HG03575 (cell line): ENCODE measurements around the gene COX5B.
"Not testable (repeated sequence)": the region's sequence is repeated elsewhere in the genome, so short reads cannot be mapped to it uniquely, and the experiment has no call there.

Experiments used
- ATAC-seq: cut with Tn5 transposase; IDR thresholded peaks from one replicate; pipeline ENCODE4 v1.9.1; 2021; ENCODE audit not compliant: unreplicated experiment, insufficient number of reproducible peaks, low FRiP score; ENCODE audit errors: extremely low read depth

The COX5B gene

DNA sequence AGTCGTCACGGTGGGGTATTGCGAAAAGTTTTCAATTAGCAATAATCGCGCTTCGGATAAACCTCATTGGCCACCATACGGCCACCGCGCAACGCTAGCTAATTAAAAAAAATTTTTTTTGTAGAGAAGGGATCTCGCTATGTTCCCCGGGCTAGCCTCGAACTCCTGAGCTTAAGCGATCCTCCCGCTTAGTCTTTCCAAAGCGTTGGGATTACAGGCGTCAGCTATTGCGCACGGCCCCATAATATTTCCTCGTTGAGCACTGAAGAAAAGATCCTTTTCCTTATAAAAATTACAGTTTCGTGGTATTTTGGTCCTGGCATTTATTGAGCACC is 18.7 kb downstream of the COX5B start:
- no peak for ATAC-seq

DNA sequence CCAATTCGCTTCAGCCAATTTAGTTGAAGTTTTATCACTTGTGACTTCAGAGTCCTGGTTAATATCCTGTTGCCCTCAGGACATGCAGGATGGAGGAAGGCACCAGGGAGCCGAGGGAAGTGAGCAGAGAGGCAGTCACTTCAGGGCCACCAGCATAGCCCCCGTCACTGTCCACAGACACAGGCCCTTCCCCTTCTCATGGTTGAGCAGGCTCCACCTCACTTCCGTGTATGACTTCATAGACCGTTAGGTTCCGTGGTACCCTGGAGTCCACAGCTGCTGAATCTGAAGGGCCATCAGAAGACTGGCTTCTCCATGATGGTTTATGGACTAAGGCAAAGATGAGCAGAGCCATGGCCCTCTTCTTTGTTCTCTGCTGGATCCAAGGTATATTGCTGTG is 23.6 kb downstream of the COX5B start, which contains the start of gene C2orf92:
Gene C2orf92, plus strand, starts transcription at position 266 of the 400 bp plus-strand sequence. Its CDS starts 76 bp downstream, at position 342.
- no peak for ATAC-seq

DNA sequence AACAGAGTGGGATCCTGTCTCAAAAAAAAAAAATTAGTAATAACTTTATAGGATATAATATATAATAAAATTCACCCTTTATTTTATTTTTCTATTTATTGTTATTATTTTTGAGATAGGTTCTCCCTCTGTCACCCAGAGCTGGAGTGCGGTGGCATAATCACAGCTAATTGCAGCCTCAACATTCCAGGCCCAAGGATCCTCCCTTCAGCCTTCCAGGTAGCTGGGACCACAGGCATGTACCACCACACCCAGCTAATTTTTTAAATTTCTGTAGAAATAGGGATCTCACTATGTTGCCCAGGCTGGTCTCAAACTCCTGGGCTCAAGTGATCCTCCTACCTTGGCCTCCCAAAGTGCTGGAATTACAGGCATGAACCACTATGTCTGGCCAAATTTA is 24.6 kb downstream of the COX5B start:
- ATAC-seq, result no peak

DNA sequence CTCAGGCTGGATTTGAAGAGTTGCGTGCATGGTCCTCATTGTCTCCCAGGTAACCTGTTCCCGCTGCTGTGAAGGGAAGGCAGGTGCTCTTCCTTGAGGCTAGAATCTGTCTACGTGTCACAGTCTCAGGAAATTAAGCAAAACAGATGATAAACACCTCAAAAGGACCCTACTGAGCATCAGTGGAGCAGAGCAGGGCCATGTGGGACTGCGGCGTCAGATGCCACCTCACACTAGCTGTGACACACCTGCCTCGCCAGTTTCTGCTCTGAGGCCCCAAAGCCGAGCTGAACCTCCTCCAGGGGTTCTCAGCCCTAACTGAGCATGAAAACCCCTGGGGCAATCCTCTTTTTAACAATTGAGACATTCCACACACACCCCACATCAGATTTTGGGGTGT is 25.7 kb downstream of the COX5B start:
- no peak for ATAC-seq

DNA sequence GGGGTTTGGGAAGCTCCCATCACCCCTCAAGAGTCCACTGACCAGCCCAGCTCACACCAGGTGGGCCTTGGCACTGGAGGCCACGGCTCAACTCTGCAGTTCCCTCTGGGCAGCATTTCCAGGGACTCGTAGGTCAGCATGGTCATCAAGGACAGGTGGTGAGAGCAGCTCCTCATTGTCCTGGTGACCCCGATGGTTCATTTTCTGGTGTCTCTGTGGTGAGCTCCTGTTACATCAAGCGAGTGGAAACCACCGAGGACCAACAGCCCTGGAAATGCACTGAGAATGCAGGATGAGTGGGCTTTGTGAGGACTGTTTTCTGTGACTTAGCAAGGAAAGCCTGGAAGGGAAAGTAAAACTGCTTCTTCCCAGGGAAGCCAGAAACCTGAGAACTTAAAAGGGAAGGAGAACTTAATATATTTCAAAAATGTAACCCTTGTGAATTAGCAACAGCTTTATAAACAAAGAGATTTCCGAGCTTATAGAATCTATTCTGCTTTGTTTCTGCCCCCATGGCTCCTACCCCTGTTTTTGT is 26.8 kb downstream of the COX5B start:
- not testable (repeated sequence) for ATAC-seq

DNA sequence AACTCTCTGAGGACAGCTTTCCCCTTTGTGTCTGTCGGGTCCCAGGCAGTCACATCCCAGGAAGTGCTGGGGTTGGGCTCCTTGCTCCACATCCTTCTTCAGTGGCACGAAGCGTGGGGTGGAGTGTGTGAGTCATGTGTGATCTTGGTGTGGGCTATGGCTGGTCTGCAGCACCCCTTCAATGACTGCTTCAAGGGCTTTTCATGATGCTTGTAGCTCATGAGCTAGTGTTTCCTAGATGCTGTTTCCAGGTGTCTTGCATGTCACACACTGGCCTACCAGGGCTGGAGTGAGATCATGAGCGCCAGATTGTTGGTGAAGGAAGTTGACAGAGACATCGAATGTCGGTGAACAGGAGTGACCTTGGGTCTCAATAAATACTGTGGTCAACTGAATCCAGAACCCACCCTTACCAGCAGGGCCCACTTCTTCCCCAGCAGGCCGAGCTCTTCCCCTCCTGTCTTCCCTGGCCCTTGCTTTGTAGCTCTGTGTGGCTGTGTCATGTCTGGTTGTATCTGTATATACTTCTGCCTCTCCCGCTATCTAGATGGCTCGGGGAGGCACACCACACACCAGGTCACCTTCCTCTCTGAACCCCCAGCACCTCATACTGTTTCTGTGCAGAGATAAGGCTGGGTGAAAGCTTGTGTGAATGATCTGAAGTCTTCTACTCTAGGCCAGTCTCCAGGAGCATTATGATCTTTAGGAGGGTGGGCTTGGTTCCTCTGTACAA is 27.5 kb downstream of the COX5B start:
- ATAC-seq, result no peak

DNA sequence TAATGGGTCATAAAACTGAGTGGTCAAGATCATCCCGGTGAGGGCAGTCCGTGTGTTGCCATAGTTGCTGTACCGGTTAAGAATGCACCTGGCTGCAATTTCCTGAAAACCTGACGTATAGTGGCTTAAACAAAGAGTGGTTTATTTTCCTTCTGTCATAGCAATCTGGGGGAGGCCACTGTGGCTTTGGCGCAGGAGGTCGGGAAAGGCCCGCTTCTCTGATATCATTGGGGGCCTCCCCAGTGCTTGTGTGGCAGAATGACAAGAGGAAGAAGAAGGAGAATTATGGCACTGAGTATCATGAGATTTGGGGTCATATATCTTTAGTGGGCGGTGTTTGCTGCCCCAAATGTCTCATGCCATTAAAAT is 28.0 kb downstream of the COX5B start:
- ATAC-seq, result no peak

DNA sequence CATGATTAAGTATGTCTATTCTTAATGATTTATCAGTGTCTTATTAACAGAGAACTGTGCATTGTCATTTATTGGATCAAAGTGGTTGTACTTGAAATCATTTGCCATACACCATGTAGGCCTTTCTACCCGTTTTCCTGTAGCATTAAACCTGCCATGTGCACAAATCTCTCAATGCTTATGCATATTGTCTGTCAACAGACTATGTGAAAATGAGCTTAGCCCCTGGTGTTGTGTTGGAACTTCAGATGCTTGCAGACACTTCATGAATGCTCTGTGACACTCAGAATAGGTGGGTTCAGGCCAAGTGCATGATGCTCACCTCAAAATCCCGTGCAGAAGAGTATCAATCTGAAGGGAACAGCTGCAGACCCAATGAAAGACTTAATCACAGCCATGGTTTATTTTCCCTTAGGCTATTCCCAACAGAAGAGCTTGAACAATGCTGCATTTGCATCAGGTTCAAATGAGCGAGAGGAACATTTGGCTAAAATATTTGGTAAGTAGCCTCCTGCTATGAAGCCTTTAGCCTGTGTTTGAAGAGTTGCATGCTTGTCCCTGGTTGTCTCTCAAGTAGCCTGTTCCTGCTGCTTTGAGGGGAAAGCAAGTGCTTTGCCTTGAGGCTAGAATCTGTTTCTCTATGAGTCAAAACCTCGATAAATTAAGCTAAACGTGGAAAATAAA is 29.7 kb downstream of the COX5B start:
- ATAC-seq, result no peak

DNA sequence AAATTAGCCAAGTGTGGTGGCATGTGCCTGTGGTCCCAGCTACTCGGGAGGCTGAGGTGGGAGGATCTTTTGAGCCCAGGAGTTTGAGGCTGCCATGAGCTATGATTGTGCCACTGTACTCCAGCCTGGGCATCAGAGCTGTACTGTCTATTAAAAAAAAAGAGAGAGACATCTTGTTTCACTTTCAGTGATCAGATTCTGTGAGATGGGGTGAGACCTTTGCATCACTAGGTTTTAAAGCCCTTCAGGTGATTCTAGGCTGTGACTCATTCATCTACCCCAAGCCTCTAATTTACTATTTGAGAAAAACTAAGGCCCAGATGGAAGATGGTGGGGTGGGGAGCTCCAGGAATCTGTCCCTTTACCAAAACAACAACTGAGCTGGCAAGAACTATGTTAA is 30.8 kb downstream of the COX5B start:
- ATAC-seq, result no peak

DNA sequence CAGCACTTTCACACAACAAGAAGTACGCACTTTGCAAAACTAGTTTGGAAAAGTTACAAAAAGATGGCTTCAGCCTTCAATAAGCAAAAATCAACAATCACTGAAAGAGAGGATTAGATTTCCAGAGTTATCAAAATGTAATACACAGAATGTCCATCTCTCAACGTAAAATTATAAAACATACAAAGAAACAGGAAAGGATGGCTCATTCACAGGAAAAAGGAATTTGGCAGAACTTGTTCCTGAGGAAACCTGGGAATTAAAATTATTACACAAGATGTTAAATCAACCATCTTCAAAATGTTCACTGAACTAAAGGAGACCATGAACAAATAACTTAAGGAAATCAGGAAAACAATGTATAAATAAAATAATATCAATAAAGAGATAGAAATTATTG is 31.6 kb downstream of the COX5B start:
- ATAC-seq, result no peak

DNA sequence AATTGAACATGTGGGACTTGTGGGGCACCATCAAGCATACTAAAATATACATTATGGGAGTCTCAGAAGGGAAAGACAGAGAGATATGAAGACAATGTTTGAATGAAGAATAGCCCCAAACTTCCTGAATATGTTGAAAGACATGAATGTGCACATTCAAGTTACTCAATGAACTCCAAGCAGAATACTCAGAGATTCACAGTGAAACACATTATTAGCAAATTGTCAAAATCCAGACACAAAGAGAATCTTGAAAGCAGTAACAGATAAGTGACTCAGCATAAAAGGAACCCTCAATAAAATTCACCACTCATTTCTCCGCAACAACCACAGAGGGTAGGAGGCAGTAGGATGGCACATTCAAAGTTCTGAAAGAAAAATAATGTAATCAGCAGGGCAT is 32.4 kb downstream of the COX5B start:
- no peak for ATAC-seq

DNA sequence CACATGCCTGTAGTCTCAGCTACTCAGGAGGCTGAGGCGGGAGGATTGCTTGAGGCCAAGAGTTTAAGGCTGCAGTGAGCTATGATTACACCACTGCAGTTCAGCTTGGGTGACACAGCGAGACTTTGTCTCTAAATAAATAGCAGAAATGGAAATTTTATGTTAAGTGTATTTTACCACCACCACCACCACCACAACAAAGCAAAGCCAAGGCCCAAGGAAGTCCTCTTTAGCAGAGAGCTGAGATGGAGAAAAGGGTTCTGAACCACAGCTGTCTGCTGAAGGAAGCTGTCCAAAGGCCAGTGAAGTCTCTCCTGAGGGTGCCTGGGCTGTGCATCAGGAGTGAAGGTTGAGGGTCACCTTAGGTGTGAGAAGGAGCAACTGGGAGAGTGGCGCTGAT is 41.4 kb downstream of the COX5B start:
- ATAC-seq, result not testable (repeated sequence)

DNA sequence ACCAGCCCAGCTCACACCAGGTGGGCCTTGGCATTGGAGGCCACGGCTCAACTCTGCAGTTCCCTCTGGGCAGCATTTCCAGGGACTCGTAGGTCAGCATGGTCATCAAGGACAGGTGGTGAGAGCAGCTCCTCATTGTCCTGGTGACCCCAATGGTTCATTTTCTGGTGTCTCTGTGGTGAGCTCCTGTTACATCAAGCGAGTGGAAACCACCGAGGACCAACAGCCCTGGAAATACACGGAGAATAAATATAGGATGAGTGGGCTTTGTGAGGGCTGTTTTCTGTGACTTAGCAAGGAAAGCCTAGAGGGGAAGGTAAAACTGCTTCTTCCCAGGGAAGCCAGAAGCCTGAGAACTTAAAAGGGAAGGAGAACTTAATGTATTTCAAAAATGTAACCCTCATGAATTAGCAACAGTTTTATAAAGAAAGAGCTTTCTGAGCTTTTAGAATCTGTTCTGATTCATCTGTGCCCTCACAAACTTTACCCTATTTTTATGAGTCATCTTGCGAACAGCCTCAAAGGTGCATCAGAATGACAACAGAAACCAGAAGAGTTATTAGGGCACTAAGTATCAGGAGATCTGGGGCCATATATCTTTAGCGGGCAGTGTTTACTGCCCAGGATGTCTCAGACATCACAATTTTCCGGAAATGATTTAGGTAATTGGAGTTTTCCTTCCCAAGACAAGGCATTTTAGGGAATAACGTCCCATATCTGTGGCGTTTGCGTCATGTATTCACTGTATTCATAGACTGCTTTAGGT is 42.4 kb downstream of the COX5B start:
- ATAC-seq, result no peak

DNA sequence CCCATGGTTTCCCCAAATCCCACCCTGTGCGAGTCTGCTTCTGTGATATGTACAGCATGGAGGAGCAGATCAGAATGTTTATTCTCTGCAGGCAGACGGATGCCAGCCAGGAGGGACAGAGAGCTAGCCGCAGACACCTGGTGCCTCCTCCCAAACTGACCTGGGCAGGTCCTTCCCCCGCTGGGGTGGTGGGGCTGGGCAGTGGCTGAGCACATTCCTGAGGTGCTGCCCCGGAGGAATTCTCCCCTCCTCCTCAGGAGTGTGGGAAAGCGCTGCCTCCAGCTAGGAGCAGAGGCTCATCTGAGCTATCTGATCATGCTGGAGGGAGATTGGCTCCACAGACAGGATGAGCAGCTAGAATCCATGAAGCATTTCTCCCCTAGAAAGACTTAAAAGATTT is 45.3 kb downstream of the COX5B start:
- no peak for ATAC-seq

DNA sequence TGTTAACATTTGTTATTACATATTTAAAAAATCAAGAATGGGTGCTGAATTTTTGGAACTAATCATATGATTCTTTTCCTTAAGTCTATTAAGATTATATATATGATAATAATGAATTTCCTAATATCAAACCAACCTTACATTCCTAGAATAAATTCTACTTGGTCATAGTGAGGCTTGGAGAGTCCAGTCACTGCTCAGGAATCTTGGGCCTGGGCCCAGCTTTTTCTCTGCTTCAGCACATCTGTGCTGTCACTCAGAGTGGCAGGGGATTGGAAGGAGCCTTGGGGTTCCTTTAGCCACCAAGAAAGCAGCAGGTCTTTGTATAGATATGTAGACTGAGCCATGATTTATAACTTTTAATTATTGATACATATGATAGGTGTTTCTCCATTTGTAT is 47.6 kb downstream of the COX5B start:
- no peak for ATAC-seq

DNA sequence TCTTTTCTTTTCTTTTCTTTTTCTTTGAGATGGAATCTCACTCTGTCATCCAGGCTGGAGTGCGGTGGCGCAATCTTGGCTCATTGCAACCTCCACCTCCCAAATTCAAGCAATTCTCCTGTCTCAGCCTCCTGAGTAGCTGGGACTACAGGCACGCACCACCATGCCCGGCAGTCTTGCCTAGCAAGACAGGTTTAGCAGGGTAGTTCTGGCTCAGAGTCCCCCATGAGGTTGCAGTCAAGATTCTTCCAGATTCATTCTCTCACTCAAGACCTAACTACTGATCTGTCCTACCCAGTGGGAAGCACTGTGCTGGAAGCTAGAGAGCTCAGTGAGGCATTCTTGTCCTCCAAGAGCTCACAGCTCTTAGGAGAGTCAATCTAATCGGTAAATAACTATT is 49.9 kb downstream of the COX5B start:
- no peak for ATAC-seq

DNA sequence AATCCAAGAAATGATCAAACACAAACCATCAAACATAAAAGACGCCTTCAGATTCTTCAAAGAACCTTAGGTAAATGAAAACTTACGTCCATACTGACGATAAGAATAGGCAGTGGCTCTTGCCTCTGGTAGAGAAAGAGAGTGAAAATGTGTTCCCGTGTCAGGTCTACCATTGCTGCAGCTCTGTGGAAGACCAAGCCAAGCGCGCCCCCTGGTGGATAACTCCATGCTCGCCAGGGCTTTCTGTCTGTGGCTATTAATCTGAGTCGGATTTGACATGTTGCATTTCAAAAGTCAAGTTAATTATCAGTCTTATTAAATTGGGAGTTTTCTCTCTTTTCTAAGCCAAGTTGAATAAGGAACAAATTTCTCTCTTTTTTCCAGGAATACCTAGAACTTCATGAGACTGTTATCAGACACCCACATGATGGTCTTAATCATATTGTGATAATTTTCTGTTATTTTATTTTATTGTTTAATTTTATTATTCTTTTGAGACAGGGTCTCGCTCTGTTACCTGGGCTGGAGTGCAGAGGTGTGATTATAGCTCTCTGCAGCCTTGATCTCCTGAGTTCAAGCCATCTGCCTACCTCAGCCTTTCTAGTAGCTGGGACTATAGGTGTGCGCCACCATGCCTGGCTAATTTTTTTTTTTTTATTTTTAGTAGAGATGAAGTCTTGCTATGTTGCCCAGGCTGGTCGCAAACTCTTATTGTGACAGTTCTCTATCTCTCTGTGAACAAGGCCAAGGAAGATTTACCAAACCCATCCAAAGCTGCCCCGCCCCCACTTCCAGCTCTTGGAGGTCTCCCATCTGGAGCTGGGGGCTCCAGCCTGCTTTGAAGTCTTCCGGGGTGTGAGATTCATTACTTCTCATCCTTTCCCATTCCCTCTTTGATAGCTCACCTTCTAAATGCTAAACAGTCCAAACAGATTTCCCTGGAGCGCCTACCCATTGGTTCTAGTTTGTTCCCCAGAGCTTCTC is 51.7 kb downstream of the COX5B start:
- no peak for ATAC-seq
